ENCODE measurements around the gene ACHE.

DNA sequence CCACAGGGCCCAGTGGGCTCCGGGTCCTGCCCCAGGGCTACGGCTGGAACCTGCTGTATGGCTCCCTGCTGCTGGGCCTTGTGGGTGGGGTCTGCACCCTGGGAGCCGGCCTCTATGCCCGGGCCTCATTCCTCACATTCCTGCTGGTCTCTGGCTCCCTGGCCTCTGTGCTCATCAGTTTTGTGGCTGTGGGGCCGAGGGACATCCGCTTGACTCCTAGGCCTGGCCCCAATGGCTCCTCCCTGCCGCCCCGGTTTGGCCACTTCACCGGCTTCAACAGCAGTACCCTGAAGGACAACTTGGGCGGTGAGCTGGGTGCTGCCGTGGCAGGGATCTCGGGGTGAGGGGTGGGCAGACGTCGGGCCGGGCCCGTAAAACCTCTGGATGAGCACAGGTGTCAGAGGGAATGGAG is 38.8 kb downstream of the ACHE start:
- TF ChIP-seq POLR2A (IDR thresholded peaks at IDR 0.05): no peak
- TF ChIP-seq, protein P1, sequence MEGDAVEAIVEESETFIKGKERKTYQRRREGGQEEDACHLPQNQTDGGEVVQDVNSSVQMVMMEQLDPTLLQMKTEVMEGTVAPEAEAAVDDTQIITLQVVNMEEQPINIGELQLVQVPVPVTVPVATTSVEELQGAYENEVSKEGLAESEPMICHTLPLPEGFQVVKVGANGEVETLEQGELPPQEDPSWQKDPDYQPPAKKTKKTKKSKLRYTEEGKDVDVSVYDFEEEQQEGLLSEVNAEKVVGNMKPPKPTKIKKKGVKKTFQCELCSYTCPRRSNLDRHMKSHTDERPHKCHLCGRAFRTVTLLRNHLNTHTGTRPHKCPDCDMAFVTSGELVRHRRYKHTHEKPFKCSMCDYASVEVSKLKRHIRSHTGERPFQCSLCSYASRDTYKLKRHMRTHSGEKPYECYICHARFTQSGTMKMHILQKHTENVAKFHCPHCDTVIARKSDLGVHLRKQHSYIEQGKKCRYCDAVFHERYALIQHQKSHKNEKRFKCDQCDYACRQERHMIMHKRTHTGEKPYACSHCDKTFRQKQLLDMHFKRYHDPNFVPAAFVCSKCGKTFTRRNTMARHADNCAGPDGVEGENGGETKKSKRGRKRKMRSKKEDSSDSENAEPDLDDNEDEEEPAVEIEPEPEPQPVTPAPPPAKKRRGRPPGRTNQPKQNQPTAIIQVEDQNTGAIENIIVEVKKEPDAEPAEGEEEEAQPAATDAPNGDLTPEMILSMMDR (IDR thresholded peaks at IDR 0.05): no peak

Measured in vagina (tissue), 2 donors.